Measurements from ENCODE around the gene CARNS1. TPM values are rescaled to one million over a fixed set of nuclear protein-coding genes. Genes with fewer than 3 reads are reported as not detected.
A peak's percentile ranks its signal among the peaks of the same experiment; 100 is the strongest.

The CARNS1 gene
- total RNA-seq, 1 experiment from 2014 or later = 1.1 TPM

- no peak overlapping the region for H2BK120ac ChIP-seq (ENCODE audit: low read depth, low read length, poor library complexity, severe bottlenecking)
- no peak overlapping the region for H4K91ac ChIP-seq (ENCODE audit: insufficient read length, low read depth, low read length)
- no peak overlapping the region for H2AK5ac ChIP-seq (ENCODE audit: insufficient read length, low read length)
- Mint-ChIP-seq H3K27ac (no peak overlapping the region), H3K9me3 (no peaks in the 10 kb centered on the region; a peak in 2 of 5 replicates), H3K4me1 (peaks cover 49 to 56% of the 10 kb centered on the region in 2 experiments), H3K36me3 (ENCODE audit: insufficient read depth in 1 of 3, low read depth in 3 of 3) (no peaks in the 10 kb centered on the region; a peak in 1 of 7 replicates), H3K4me3 (peak overlapping the region; percentile 65 to 85; a peak in 4 of 5 replicates), H3K27me3 (ENCODE audit: low read depth) (peaks cover 84% of the 10 kb centered on the region)
- no peaks in the 10 kb centered on the region for H3K9me3 ChIP-seq (ENCODE audit: control insufficient read depth, low read depth, low read length)
- H2BK12ac ChIP-seq (ENCODE audit: insufficient read length, low read depth, low read length) = no peak overlapping the region
- DNase-seq = no peak
- no peak overlapping the region for H3T11ph ChIP-seq (ENCODE audit: low read length)
- H2AFZ ChIP-seq (ENCODE audit: low read length) = no peak overlapping the region
- H3K4me2 ChIP-seq (ENCODE audit: insufficient read depth, insufficient read length, low read length) = peak overlapping the region; percentile 37
- no peaks in the 10 kb centered on the region for H3K79me1 ChIP-seq (ENCODE audit: insufficient read depth, low read depth, low read length, poor library complexity, severe bottlenecking)
- H4K5ac ChIP-seq (ENCODE audit: insufficient read length, low read depth, low read length) = no peak overlapping the region
- H3K14ac ChIP-seq (ENCODE audit: insufficient read depth, low read length) = no peak overlapping the region
- no peak overlapping the region for H2BK15ac ChIP-seq (ENCODE audit: low read depth, low read length)
- WGBS (ENCODE audit: extremely low coverage, insufficient read length, low lambda C conversion rate) = no CpG with 5 or more reads among the region's 78 CpGs
- no peak overlapping the region for H3K9ac ChIP-seq (ENCODE audit: extremely low read depth, insufficient read length, low read length)
- H2BK5ac ChIP-seq (ENCODE audit: insufficient read length, low read length) = no peak overlapping the region
- no peaks in the 10 kb centered on the region for H3K79me2 ChIP-seq (ENCODE audit: insufficient read depth, low read length)
- peaks cover 30% of the 10 kb centered on the region for H3K23me2 ChIP-seq (ENCODE audit: insufficient read length, low read depth, low read length, poor library complexity, severe bottlenecking)
- peaks cover 7% of the 10 kb centered on the region; the same call in 1 of the 2 replicates for H3K4me1 ChIP-seq (ENCODE audit: insufficient read depth, low read length)
- H4K8ac ChIP-seq (replicated peaks; ENCODE audit: insufficient read length, low read depth, low read length) = no peak overlapping the region
- H2BK20ac ChIP-seq (ENCODE audit: low read depth, low read length, poor library complexity, severe bottlenecking) = no peak overlapping the region
- H3K23ac ChIP-seq (ENCODE audit: insufficient read length, low read depth, low read length) = no peak overlapping the region
- H3K27me3 ChIP-seq (ENCODE audit: insufficient read depth, low read length) = peaks cover 10% of the 10 kb centered on the region; the same call in 1 of the 2 replicates
- H3K56ac ChIP-seq (ENCODE audit: insufficient read length, low read depth, low read length) = no peak overlapping the region
- H3K27ac ChIP-seq (ENCODE audit: insufficient read length, low read depth, low read length) = no peak overlapping the region
- H4K20me1 ChIP-seq (ENCODE audit: control insufficient read depth, insufficient read depth, insufficient read length) = peaks cover 3% of the 10 kb centered on the region
- no peak for TF ChIP-seq CTCF (conservative IDR thresholded peaks at IDR 0.05)
- H3K18ac ChIP-seq (ENCODE audit: insufficient read length, low read depth, low read length) = no peak overlapping the region
- no peak overlapping the region for H3K4ac ChIP-seq (ENCODE audit: low read depth, low read length)
These were observed 43.0 kb upstream of the CARNS1 start for GRCh38 chr11:67372321-67372992.
